Embryonic facial prominence (tissue), 1 donor: ENCODE measurements around the gene THY1.
"Not testable (repeated sequence)": the region's sequence is repeated elsewhere in the genome, so short reads cannot be mapped to it uniquely, and the experiment has no call there.

Experiments used
- DNase-seq: peaks from one replicate; pipeline ENCODE4 v3.0.0-alpha.2; 2016; ENCODE audit errors: extremely low spot score

Gene THY1

DNA sequence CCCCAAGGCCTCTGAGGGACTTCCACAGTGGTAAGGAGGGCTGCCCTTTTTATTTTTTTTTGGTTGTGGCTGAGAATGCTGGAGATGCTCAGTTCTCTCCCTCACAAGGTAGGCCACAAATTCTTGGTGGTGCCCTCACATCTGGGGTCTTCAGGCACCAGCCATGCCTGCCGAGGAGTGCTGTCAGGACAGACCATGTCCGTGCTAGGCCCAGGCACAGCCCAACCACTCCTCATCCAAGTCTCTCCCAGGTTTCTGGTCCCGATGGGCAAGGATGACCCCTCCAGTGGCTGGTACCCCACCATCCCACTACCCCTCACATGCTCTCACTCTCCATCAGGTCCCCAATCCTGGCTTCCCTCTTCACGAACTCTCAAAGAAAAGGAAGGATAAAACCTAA, 4.2 kb downstream of the THY1 start:
- no peak for DNase-seq

DNA sequence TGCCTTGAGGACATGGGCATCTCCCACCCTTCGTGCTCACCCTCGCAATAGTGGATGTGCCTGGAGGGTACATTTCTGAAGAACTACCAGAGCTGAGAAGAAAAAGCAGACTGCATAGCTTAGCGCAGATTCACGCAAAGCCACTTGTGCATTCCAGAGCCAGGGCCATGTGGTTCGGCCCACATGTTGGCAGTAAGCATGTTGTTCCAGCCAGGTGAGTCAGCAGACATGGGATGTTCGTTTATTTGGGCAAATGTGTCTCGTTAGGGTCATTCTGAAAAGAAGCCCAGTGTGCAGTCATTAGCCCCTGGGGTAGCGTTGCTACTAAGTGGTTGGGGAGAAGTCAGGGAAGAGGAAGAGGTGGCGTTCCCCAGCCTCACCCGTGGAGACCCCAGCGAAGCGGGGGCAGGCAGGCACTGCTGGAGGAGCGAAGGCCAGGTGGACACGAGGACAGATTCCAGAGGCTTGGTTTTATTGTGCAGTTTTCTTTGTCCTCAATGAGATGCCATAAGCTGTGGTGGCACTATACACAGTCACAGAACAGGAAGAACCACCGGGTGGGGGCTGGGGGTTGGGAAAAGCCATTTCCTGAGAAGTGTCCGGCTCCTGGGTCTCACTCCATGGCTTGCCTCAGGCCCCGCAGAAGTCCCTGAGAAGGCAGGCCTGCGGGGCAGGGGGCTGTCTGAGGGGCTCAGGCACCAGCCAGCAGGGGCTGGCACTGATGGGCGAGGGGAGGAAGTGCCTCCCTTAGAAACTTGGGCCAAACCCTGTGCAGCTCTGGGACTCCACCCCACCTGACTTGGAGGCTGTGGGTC, 5.0 kb downstream of the THY1 start:
- DNase-seq, result no peak

GRCh38 chr11:119416606-119417580, 6.1 kb downstream of the THY1 start:
- no peak for DNase-seq

- DNase-seq, result no peak
Observed at GRCh38 chr11:119415966-119416365, 7.0 kb downstream of the THY1 start.

DNA sequence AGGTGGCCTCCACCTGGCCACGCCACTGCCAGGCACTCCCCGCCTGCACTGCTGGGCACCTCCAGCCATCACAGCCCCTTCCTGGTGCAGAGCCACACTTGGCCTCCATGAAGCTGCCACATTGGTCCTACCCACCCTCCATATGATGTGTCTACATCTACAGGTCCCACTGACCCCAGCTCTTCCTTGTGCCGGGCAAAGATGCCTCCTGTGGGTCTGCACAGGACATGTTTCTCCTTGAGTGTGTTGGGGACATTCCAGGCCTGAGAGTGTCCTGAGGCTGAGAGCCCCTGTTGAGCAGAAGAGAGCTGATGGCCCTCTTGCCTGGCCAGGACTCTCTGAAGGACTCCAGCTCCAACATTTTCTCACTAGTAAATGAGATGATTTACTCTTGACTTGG, 7.5 kb downstream of the THY1 start:
- DNase-seq, result no peak

DNA sequence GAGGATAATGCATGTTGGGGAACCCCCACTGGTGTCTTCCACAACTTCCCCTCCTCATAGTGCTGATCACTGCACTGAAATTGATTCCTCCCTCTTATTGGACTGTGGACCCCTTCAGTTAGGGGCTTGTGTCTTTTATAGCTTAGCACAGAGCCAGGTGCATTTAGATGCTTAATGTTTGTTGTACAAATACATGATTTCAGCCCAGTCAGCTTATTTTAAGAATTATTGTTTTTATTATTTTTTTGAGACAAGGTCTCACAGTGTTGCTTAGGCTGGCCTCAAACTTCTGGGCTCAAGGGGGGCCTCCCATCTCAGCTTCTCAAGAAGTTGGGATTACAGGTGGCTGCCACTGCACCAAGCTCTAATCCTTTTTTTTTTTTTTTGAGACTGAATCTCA, 8.2 kb downstream of the THY1 start:
- no peak for DNase-seq

DNA sequence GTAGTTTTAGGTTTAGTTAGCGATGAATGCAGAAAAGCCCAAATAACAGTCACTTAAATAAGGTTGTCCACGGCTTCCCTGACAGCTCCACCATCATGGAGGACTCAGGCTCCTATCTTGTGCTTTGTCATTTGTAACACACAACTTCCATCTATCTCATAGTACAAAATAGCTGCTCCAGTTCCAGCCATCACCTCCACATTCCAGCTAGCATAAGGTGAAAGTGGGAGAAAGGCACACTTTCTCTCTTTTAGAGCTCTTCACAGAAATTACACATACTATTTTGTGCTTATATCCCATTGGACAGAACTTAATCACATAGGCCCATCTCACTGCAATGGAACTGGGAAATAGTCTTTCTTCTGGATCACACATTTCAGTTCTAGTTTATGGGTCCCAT, 8.7 kb downstream of the THY1 start:
- no peak for DNase-seq

DNA sequence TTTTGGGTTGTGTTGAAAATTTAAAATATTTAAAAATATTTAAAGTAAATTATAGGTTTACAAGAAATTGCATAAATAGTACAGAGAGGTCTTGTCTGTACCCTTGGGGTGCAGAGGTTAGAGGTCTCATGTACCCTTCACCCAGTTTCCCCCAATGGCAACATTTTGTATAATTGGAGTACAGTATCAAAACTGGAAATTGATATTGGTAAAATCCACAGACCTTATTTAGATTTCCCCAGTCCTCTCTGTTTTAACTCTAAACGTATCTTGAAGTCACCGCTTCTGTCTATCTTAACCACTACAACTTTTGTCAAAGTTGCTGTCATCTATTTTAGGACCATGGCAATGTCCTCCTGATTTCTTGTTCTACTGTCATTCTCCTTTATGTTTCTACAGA, 10.9 kb downstream of the THY1 start:
- DNase-seq, result no peak

DNA sequence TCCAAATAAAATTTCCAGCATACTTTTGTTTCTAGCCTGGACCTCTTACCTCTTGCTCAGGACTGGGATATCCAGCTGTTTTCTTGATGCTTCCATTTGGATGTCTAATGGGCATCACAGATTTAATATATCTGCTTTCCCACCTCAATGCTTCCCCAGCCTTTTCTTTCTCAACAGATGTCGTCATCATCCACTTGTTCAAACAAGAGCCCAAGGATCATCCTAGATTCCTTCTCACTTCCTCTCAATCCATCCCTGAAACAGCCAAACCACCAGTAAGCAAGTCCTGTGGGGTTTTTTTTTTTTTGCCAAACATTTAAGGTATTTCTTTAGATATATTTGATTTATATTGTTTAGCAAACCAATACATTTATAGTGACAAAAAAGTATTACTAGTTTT, 12.5 kb downstream of the THY1 start:
- DNase-seq, result no peak

GRCh38 chr11:119409731-119410130, 13.2 kb downstream of the THY1 start:
- DNase-seq, result no peak

GRCh38 chr11:119406005-119406404, 17.0 kb downstream of the THY1 start:
- DNase-seq, result no peak

DNA sequence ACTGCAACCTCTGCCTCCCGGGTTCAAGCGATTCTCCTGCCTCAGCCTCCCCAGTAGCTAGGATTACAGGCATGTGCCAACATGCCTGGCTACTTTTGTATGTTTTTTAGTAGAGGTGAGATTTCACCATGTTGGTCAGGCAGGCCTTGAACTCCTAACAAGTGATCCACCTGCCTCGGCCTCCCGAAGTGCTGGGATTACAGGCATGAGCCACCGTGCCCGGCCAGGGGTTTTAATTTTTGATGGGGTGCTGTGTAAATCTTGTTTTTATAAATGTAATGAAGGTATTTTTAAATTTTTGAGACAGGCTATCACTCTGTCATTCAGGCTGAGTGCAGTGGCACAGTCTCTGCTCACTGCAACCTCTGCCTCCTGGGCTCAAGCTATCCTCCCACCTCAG, 17.5 kb downstream of the THY1 start:
- not testable (repeated sequence) for DNase-seq

DNA sequence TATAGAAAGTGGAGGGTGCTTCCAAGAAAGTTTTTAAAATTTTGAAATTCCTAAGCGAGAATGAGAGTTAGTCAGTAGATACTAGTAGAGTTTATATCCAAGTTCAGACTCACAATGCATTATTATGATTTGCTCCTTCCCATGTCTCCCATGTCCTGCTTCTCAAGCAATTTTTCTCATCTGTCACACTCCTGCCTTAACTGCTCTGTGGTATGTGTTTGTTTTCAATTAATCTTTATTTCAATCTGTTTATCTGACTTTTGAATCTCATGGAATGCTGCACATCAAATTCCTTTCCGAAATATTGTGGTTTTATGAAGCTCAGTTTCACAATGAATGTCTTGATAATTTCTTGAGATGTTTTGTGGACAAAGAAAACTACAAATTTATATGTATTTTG, 18.1 kb downstream of the THY1 start:
- DNase-seq, result no peak

DNA sequence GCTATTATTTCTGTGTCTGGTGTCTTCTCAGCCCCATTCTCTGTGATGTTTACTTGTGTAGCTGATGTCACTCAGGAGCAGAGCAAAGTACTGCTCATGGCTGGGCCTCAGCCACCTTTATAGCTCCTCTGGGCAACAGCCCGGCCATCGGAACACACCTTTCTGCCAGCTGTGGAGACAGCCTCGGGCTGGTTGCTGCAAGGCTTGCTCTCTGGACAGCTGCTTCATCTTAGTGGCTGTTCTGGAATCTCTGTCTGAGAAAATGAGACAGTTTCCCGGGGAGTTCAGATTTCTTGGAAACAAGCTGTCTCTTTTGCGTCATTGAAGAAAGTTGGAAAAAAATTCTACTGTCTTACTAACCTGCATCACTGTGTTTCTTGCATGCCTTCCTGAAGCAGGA, 20.0 kb downstream of the THY1 start:
- DNase-seq, result no peak

DNA sequence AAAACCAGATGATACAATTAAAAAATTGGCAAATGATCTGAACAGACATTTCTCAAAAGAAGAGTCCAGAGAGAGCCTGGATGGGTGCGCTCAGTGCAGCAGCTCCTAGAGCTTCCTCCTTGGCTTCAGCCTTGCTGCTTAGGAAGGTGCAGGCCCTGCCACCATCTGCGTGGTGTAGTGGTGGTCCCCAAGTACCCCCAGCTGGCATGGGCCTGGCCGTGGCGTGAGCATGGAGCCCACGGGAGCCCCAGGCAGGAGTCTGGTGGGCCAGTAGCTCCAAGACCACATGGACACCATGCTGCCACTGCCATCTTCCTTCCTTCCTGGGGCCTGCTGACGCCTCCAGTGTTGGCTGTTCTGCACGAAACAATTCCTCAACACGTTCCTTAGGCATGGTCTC, 20.5 kb downstream of the THY1 start:
- no peak for DNase-seq

DNA sequence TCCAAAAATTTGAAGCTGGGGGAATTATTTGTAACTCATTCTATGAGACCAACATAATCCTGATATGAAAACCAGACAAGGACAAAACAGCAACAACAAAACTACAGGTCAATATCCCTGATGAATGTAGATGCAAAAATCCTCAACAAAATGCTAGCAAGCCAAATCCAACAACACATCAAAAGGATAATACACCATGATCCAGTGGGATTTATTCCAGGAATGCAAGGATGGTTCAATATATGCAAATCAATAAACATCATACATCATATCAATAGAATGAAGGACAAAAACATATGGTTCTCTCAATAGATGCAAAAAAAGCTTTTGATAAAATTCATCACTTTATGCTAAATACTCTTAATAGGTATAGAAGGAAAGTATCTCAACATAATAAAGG, 22.1 kb downstream of the THY1 start:
- no peak for DNase-seq

DNA sequence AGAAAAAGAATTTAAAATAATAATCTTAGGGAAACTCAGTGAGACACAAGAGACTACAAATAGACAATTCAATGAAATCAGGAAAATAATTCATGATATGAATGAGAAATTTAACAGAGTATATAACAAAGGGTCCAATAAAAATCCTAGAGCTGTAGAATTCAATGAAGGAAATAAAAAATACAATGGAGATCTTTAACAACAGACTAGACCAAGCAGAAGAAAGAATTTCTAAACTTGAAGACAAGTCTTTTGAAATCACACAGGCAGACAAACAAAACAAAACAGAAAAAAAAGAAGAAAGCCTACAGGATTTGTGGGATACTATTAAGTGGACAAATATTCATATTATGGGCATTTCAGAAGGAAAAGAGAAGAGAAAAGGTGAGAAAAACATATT, 25.2 kb downstream of the THY1 start:
- DNase-seq, result no peak

DNA sequence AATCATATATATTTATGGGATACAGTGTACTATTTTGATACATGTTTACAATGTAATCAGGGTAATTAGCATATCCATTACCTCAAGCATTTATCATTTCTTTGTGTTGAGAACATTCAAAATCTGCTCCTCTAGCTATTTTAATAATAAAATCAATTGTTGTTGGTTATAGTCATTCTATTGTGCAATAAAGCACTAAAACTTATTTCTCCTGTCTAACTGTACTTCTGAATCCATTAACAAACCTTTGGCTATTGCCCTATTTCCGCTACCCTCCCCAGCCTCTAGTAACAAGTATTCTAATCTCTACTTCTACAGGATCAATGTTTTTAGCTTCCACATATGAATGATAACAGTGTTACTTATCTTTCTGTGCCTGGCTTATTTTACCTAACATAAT, 26.1 kb downstream of the THY1 start:
- DNase-seq, result no peak

DNA sequence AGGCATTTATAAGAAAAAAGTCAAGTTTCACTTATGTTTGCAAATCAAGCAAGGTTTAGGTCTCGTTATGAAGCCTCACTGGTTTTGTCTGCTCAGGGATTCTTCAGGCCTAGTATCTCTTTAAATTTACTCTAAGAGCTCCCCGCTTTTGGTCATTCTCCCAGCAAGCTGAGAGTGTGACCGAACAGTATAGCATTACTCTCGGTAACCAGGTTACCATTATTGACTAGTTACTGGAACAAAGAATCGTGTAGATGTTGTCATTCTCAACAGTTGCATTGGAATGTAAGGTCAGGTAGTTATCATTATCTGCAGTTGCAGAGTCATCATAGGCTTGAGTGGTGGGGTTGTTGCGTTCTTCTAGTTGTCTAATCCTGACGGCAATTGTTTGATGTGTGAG, 31.7 kb downstream of the THY1 start:
- no peak for DNase-seq

DNA sequence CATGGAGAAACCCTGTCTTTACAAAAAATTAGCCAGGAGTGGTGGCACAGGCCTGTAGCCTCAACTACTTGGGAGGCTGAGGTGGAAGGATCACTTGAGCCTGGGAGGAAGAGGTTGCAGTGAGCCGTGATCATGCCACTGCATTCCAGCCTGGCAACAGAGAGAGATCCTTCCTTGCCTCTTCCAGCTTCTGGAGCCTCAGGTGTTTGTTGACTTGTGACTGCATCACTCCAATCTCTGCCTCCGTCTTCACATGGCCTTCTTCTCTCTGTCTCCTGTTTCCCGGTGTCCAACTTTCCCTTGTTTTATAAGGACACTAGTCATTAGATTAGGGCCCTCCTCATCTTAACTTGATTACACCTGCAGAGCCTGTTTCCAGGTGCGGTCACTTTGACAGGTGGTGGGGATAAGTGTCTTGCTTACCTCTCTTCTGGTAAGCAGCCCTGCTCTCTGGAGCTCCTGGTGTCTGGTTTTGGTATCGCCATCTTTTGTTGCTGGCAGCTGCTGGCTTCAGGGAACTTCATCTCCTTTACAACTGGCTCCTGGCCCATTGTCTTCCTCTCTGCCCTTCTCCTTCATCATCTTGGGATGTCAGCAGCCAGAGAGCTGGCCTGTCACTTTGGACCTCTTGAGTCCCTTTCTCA, 33.2 kb downstream of the THY1 start:
- no peak for DNase-seq

DNA sequence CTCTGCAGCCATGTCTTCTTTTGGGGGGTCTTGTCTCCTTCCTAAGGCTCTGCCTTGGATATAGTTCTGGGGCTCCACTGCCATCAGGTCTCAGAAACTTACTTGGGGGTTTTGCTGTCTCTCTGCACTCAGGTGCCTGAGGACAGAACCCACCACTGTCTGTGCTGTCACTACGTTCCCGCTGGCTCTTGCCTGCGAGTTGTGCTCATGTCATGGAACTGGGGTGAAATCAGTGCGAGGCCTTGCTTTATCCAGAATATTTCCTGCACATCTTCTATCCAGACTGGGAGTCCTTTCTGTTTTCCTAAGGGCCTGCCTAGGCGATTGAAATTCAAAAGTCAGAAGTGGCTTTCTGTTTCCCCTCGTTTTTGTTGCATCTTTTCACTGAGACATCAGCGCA, 34.9 kb downstream of the THY1 start:
- DNase-seq, result no peak

DNA sequence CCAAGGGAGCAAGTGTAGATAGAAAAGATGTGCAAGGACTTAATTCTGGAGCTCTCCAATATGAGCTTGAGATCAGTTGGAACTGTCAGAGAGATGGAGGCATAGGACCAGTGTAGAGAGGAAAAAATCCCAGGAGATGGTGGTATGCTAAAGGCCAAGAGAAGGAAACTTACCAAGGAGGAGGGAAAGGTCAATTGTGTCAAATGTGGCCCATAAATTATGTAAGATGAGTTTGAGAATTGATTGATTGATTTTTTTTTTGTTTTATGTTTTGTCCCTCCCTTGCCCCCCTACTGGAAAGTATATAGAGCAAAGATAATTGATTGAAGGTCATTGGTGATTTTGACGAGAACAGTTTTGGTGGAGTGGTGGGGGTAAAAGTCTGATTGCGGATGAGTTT, 38.6 kb downstream of the THY1 start:
- no peak for DNase-seq
